NCI-H460 (cell line): ENCODE data around the gene ATP13A4. TPM values are rescaled to one million over a fixed set of nuclear protein-coding genes. Genes with fewer than 3 reads are reported as not detected.

ENCODE experiments used
- DNase-seq: peaks from one replicate; pipeline ENCODE4 v3.0.0-alpha.2; 2016; ENCODE audit warnings: low read depth; ENCODE audit errors: extremely low read depth
- polyA plus RNA-seq: library from polyadenylated mRNA; depleted of rRNA; stranded (reverse); fragments of >200 nt; gene quantifications from 2 replicates; pipeline ENCODE4 v1.2.3, GENCODE V29; 2014; cell fraction: nucleus; rRNA removed
- total RNA-seq: library from RNA; depleted of rRNA; stranded (reverse); fragments of >200 nt; shearing (Covaris generic); gene quantifications from 2 replicates; pipeline ENCODE4 v1.2.3, GENCODE V29; 2014; rRNA removed

Gene ATP13A4, protein sequence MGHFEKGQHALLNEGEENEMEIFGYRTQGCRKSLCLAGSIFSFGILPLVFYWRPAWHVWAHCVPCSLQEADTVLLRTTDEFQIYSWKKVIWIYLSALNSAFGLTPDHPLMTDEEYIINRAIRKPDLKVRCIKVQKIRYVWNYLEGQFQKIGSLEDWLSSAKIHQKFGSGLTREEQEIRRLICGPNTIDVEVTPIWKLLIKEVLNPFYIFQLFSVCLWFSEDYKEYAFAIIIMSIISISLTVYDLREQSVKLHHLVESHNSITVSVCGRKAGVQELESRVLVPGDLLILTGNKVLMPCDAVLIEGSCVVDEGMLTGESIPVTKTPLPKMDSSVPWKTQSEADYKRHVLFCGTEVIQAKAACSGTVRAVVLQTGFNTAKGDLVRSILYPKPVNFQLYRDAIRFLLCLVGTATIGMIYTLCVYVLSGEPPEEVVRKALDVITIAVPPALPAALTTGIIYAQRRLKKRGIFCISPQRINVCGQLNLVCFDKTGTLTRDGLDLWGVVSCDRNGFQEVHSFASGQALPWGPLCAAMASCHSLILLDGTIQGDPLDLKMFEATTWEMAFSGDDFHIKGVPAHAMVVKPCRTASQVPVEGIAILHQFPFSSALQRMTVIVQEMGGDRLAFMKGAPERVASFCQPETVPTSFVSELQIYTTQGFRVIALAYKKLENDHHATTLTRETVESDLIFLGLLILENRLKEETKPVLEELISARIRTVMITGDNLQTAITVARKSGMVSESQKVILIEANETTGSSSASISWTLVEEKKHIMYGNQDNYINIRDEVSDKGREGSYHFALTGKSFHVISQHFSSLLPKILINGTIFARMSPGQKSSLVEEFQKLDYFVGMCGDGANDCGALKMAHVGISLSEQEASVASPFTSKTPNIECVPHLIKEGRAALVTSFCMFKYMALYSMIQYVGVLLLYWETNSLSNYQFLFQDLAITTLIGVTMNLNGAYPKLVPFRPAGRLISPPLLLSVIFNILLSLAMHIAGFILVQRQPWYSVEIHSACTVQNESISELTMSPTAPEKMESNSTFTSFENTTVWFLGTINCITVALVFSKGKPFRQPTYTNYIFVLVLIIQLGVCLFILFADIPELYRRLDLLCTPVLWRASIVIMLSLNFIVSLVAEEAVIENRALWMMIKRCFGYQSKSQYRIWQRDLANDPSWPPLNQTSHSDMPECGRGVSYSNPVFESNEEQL
- not detected in 2 replicates for total RNA-seq
- polyA plus RNA-seq = not detected in 2 replicates

DNA sequence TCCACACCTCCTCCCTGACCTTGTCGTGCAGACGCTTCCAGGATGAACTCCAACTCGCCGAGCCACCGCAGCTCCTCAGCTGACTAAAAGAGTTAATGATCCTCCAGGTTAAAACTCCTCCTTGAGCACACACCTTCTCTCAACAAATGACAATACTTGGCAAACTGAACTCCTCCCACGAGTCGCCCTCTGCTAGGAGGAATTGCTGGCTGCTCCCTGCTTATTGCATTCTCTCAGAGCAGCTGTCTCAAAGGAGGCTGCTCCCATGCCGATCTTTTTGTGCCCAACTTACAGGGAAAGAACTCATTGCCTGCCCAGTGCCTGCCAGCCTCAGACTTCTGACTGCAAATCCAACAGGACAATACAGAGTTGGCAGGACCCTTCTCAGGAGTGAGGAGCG lies at the start of gene ATP13A4:
Gene ATP13A4, minus strand, starts transcription at position 85 of the 400 bp plus-strand sequence. CDS start 96 bp downstream, outside the sequence.
- DNase-seq = no peak

DNA sequence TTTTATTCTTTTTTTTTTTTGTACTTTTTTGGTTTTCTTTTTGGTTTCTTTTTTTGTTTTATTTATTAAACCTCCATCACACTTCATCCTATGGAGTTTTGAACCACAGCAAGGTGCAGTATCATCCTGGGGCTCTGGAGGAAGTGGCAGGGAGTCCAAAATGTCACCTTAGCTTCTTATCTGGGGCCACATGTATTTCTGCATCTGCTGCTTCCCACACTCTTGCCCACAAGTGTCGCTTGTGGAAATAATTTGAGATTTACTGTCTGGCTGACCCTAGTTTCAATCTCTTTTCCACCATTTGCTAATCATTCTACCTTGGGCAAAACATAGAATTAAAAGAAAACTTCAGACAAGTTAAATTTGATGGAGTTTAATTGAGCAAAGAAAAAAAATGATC lies 44.7 kb upstream of the ATP13A4 start:
- DNase-seq = no peak

DNA sequence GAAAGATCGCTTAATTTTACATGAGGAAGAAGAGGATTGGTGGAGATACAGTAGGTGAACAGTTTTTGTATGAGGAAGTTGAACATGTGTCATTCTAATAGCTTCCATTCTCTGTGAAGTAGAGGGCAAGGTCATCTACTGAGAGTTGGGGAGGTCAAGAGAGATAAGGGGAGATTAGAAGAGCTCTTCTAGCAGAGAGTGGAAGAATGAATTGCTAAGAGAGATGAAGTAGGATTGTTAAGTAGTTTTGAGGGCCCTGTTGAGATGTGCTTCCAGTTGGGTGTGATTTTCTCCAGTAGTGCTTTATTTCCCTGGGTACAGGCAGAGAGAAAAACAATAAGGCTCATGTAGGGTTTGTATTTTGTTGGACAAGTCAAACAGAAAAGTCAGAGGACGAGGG lies 43.5 kb upstream of the ATP13A4 start:
- DNase-seq = no peak

DNA sequence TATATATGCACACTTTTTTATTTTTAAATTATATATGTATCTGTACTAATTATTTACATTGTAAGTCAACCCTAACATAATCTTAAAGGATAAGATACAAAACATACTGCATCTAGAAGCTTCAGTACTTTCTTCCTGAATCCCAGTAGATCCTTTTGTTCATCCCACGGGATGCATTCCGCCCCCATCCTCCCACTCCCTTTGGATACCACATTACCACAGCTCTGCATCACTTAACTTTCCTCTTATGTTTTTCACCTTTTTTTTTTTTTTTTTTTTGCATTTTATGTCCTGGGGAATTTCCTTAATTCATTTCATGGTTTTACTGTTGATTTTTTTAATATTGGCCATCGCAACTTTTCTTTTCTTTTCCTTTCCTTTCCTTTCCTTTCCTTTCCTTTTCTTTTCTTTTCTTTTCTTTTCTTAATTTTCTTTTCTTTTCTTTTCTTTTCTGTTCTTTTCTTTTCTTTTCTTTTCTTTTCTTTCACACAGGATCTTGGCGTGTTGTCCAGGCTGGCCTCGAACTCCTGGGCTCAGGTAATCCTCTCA lies 41.3 kb upstream of the ATP13A4 start:
- no peak for DNase-seq

DNA sequence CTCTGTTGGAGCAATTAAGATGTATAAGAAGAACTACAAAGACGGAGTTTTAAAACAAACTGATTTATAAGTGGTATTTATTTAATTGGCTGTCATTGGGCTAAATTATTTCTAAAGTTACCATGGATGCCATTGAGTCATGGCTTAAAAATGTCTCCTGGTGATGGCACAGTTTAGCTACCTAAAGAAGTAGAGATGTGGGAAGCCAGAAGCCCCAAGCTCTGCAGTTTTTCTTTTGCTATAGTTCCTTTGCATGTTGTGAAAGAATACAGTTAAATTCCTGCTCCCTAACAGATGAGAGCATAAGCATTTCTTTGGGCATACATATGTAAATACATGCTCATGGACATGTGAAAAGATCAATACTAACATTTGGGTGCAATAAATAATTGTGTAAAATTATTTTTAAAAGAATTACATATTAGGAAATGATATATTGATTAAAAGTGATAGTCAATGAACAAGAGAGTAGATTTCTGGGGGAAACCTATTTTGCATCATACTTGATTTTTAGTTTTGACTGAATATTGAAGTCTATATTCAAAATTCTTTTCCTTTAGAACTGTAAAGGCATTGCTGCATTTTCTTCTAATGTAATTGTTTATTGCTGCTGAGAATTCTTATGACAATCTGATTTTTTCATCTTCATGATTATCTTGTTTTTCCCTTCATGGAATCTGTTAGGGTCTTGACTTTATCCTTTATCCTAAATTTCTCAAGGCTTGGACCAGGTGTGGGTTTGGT lies 40.4 kb upstream of the ATP13A4 start:
- DNase-seq = no peak

DNA sequence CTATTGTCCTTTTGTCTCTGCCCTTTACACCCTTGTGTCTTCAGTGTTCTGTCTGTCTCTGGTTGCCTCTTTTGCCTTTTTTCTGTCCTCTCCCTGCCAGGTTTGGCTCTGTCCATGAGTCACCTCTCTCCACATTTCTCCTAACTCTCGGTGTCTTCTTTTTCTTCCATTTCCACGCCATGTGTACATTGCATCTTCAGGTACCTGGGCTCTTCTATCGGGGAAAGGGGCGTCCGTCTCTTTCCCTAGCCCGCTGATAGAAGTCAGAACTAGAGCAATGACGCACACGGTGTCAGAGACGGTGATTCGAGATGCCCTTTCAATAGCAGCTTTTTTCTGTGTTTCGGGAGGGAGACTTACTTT lies 39.0 kb upstream of the ATP13A4 start:
- DNase-seq = peak; percentile 4

DNA sequence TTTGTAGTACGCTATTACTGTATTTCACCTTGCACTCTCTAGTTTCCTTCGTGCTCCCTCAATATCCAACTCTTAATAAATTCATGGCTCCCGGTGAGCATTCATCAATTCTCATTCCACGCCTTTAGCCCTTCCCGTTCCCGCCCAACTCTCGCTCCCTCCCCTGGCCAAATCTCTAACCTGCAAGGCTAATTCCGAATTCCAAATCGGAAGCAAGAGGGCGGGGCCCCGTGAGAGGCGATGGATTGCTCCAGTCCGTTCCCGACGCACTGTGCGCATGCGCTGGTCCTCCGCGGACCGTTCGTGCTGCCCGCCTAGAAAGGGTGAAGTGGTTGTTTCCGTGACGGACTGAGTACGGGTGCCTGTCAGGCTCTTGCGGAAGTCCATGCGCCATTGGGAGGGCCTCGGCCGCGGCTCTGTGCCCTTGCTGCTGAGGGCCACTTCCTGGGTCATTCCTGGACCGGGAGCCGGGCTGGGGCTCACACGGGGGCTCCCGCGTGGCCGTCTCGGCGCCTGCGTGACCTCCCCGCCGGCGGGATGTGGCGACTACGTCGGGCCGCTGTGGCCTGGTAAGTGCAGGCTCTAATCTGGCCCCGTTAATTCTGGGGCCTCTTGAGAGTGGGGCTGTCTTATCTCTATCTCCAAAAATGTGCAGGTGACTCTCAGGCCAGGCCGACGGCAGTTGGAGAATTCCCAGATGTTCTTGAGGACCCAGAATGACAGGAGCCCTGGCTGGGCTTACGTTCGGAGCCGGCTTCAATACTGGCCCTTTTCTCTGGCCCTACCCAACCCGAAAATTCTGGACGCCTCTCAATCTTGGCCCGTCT lies 38.4 kb upstream of the ATP13A4 start, which contains the start of gene OPA1:
Gene OPA1, plus strand, starts transcription at position 368 of the 827 bp plus-strand sequence. Its CDS starts 170 bp downstream, at position 538.
- DNase-seq = peak; percentile 96

DNA sequence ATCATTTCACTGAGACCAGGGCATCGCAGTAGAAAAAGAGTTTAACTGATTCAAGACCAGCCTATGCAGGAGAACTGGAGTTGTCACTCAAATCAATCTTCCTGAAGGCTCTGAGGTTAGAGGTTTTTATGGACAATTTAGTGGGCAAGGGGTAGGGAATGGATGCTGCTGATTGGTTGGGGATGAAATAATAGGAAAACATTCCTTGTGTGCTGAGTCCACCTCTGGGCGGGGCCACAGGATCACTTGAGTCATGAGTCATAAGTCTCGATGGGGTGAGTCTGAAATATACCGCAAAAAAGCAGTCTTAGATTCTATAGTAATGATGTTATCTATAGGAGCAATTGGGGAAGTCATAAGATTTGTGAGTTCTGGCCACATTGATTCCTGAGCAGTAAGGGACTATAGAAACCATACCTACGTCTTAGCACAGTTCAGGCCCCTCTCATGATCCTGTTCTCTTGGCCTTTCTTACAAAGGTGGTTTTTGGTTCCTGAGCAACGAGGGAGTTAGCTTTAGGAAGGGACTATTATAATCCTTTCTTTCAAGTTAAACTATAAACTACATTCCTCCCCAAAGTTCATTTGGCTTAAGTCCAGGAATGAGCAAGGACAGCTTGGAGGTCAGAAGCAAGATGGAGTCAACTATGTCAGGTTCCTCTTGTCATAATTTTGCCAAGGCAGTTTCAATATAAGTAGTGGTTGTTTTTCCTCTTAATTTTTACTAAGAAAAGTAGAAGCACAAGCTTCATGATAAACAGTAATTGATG lies 35.6 kb upstream of the ATP13A4 start:
- peak; percentile 24 for DNase-seq

DNA sequence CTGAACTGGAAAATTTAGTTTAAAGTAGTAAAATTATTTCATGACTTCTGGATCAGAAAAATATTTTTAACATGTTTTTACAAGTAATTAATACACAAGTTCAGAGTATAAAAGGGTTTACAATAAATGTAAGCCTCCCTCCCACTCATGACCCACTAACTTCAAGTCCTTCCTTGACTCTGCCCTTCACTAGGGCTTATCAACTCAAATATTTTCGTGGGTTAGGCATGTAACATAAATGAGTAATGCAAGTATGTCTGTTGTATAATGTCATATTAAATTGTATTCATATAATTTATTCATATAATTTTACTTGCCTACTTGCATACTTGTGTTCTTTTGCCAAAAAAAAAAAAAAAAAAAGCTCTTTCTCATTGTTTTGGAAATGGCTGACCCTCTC lies 34.9 kb upstream of the ATP13A4 start:
- DNase-seq = no peak

DNA sequence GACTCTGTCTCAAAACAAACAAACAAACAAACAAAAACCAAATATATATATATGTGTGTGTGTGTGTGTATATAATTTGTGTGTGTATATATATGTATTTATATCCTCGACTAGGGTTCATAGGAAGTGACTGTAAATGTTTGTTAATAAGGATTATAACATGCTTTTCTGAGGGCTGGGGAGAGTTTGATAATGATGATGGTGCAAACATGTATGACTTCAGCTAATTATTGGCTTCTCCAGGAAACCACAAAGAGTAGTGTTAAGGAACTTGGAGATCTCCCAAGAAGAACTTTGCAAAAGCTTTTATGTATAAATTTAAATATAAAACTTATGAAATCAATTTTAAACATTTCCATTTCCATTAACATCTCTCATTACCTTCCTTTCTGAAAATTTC lies 34.4 kb upstream of the ATP13A4 start:
- no peak for DNase-seq

DNA sequence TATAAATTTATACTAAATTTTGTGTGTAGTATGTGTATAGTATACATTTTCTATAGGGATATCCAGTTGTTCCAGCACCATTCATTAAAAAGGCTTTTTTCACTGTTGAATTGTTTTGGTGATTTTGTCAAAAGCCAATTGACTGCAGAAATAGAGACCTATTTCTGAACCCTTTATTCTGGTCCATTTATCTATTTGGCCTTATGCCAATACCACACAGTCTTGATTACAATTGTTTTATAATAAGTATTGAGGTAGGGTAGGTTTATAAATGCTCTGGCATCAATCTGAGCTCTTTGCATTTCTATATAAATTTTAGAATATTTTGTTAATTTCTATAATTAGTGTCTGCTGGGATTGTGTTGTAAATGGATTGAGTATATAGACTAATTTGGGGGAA lies 31.8 kb upstream of the ATP13A4 start:
- no peak for DNase-seq

DNA sequence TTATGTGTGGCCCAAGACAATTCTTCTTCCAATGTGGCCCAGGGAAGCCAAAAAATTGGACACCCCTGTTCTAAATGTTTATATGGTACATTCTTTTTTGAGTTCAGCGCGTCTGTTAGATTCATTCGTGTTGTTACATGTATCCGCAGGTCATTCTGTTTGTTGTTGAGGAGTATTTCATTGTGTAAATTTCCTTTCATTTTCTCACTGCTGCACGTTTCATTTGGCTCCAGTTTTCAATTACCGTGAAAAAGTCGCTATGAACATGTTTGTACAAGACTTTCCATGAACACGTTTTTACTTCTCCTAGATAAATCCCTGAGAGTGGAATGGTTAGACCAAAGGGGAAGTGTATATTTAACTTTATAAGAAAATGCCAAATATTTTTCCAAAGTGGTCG lies 30.8 kb upstream of the ATP13A4 start:
- DNase-seq = no peak

DNA sequence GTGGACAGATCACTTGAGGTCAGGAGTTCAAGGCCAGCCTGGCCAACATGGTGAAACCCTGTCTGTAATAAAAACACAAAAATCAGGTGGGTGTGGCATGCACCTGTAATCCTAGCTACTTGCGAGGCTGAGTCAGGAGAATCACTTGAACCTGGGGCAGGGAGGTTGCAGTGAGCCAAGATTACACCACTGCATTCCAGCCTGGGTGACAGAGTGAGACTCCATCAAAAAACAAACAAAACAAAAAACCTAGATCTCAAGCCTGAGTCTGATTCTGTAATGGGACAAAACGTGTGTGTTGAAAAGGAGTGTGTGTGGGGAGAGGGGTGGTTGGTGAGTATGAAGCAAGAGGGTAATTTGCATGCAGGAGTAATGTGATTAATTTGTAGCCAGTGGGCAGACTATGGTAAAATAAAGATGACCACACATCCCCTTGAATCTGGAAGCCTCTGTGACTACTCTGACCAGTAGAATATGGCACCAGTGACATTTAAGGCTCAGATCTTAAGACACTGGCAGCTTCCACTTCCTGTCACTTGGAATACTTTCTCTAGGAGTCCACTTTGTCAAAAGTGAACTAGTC lies 19.9 kb upstream of the ATP13A4 start:
- no peak for DNase-seq

DNA sequence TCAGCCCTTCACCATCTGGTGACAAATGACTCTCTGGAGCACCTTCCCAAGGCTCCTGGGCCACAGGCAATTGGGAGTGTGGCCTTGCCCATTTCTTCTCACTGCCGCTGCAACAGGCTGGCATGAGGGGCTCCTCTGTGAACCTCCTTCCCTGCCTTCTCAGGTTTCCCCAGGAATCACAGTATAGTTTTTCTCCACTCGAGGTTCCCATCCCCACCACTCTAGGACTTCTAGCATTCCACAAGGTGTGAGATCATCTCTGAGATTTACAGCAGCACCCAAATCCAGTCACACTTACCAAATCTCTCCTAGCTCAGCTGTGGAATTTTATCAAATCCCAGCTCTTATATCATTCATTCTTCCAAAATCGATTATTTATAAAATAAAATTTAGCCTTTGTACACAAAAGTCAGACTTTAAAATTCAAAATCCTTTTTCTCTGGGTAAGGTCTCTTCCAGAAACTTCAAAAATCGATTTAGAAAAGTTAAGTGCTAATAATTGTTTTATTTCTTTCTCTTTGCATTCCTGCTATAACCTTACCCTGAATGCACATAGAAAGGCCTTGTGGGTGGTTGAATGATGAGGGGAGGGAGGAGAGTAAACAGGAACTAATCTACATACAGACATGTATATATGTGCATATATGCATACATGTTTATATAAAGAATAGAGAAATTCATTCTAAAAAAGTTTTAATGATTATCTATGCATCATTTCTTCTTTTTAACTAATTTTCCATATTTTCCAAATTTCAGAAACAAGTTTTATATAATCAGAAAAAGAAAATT lies 18.9 kb upstream of the ATP13A4 start:
- no peak for DNase-seq

DNA sequence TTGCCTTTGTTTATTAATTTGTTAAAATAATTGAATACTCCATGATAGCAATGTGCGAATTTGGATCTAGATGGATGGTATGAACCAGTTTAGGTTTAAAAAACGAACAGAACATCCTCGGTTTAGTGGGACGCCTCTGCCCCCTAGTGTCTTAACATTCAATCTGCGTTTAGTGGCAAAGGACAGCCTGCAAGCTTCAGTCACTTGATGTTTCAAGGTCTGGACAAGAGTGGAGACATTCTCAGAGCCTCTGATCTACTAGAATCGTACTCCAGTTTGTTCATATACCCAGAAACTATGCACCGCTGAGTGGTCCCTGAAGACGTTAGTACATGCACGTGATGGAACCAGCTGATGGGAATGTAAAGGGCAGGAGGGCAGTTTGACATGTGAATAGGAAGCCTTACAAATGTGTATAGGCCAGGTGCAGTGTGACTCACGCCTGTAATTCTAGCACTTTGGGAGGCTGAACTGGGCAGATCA lies 17.8 kb upstream of the ATP13A4 start:
- DNase-seq = peak; percentile 54

DNA sequence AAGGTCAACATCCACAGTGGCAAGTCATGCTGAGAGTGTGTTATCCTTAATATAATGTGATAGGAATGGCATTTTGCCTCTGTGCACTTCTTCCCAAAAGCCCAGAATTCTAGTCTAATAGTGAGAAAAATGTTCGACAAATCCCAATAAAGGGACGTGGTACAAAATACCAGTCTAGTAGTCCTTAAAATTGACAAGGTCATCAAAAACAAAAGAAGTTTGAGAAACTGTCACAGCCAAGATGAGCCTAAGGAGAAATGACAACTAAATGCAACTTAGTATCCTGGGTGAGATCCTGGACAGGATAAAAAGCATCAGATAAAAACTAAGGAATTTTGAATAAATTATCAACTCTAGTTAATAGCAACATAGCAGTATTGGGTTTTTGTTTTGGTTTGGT lies 14.4 kb upstream of the ATP13A4 start:
- no peak for DNase-seq

DNA sequence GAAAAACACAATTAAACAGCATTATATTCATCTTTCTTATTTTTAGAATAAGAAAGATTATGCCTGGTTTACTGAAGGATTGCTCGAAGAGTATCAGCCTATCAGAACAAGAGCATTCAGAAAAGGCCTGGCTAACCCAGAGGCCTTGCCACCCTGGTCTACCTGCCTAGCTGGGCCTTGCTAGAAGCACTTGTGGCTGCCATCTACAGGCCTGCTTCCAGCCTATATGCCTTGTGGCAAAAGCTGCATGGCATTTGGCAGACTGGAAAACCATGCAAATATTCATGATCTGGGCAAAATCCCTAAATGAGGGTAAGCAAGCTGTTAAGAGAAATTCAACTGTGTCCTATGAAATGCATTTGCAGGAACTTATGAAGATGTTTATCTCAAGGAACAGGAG lies 9.3 kb upstream of the ATP13A4 start:
- peak; percentile 15 for DNase-seq
